A673 (cell line): ENCODE data around the gene HEXIM1. TPM values are rescaled to one million over a fixed set of nuclear protein-coding genes. Genes with fewer than 3 reads are reported as not detected.

ENCODE experiments used
- BruUV-seq: library from RNA; stranded (reverse); fragments of 400-500 nt; replicated peaks from 2 replicates; lab custom pipeline; 2021; lab: Mats Ljungman, UMichigan
- CTCF ChIA-PET: fragments of 300-600 bp; sonication (Branson Sonifier 250); formaldehyde crosslinking; loops from one replicate; lab custom pipeline; 2022; ENCODE audit warnings: antibody characterized with exemption; lab: Charles Lee
- POLR2A ChIA-PET: fragments of 300-600 bp; sonication (Branson Sonifier 250); formaldehyde crosslinking; loops from one replicate; lab custom pipeline; 2022; ENCODE audit warnings: antibody characterized with exemption; ENCODE audit not compliant: low non-redundant PET; lab: Charles Lee
- DNase-seq: peaks from one replicate; pipeline ENCODE4 v3.0.0-alpha.2; 2015; ENCODE audit warnings: low spot score
- H3K27ac ChIP-seq: fragments of 200-600 bp; sonication (generic); 2 replicates; pipeline ENCODE4 v1.5.1; 2016; ENCODE audit warnings: mixed run types, low read depth, mild to moderate bottlenecking, mixed read lengths, antibody characterized with exemption, low read length; ENCODE audit not compliant: poor library complexity, severe bottlenecking
- H3K27me3 ChIP-seq: fragments of 200-600 bp; sonication (generic); replicated peaks from 2 replicates; pipeline ENCODE4 v1.6.1; 2017; ENCODE audit warnings: mixed run types, low read depth, mild to moderate bottlenecking, mixed read lengths, antibody characterized with exemption, low read length; ENCODE audit not compliant: insufficient read depth, poor library complexity
- H3K36me3 ChIP-seq: fragments of 200-600 bp; sonication (generic); 2 replicates; pipeline ENCODE4 v1.6.1; 2016; ENCODE audit warnings: mixed run types, mild to moderate bottlenecking, mixed read lengths, antibody characterized with exemption, low read length; ENCODE audit not compliant: insufficient read depth, poor library complexity, severe bottlenecking
- H3K4me1 ChIP-seq: fragments of 200-600 bp; sonication (generic); 2 replicates; pipeline ENCODE4 v1.6.1; 2017; ENCODE audit warnings: mixed run types, mild to moderate bottlenecking, mixed read lengths, antibody characterized with exemption, low read length; ENCODE audit not compliant: insufficient read depth, poor library complexity, severe bottlenecking
- H3K4me3 ChIP-seq: fragments of 200-600 bp; sonication (generic); 2 replicates; pipeline ENCODE4 v1.5.1; 2016; ENCODE audit warnings: low read depth, mixed run types, mild to moderate bottlenecking, mixed read lengths, low read length; ENCODE audit not compliant: poor library complexity, severe bottlenecking
- H3K9me3 ChIP-seq: fragments of 200-600 bp; sonication (generic); 2 replicates; pipeline ENCODE4 v1.6.1; 2016; ENCODE audit warnings: mixed run types, low read depth, mild to moderate bottlenecking, mixed read lengths, antibody characterized with exemption, low read length; ENCODE audit not compliant: poor library complexity, severe bottlenecking
- CTCF ChIP-seq: fragments of 300-800, 200-600 bp; sonication (generic); conservative IDR thresholded peaks from 2 replicates; pipeline ENCODE4 v1.5.1; 2017; ENCODE audit warnings: low read depth, mild to moderate bottlenecking, antibody characterized with exemption, low read length, moderate library complexity, mixed read lengths
- EZH2 ChIP-seq: fragments of 200-600 bp; sonication (generic); IDR thresholded peaks from 2 replicates; pipeline ENCODE4 v1.6.1; 2017; ENCODE audit warnings: borderline replicate concordance, low read depth, mild to moderate bottlenecking, mixed read lengths, antibody characterized with exemption, low read length; ENCODE audit not compliant: poor library complexity, severe bottlenecking
- intact Hi-C: fragments of 100-400 bp; cut with micrococcal nuclease; formaldehyde crosslinking; loops from one replicate; pipeline ENCODE4 v1.10.0; 2022; ENCODE audit not compliant: unreplicated experiment
- total RNA-seq: library from RNA; stranded (reverse); gene quantifications from 2 replicates; pipeline ENCODE4 v1.2.3, GENCODE V29; 2021

The HEXIM1 gene
- total RNA-seq, 1 experiment from 2014 or later = 21.2 TPM

GRCh38 chr17:45103269-45103795, 44.9 kb upstream of the HEXIM1 start:
- CTCF ChIA-PET = no interaction called here

GRCh38 chr17:45104029-45104428, 44.2 kb upstream of the HEXIM1 start:
- intact Hi-C loops = no loop called here
- Histone ChIP-seq H3K4me1 (no peaks in the 10 kb centered on the region), H3K27ac (no peak overlapping the region), H3K4me3 (no peak overlapping the region), H3K9me3 (no peaks in the 10 kb centered on the region), H3K27me3 (no peaks in the 10 kb centered on the region), H3K36me3 (peaks cover 37% of the 10 kb centered on the region)
- ChIA-PET POLR2A (no interaction called here), CTCF (no interaction called here)
- DNase-seq = no peak
- TF ChIP-seq CTCF = no peak
- no peak for TF ChIP-seq EZH2
- no TSS peak for BruUV-seq

More at GRCh38 chr17:45103269-45103795, 44.9 kb upstream of the HEXIM1 start:
- Histone ChIP-seq H3K27me3 (no peaks in the 10 kb centered on the region), H3K9me3 (no peaks in the 10 kb centered on the region), H3K4me1 (no peaks in the 10 kb centered on the region), H3K27ac (no peak overlapping the region), H3K36me3 (peaks cover 42% of the 10 kb centered on the region), H3K4me3 (no peak overlapping the region)
- TF ChIP-seq EZH2 (no peak), CTCF (no peak)
- no peak for DNase-seq
- POLR2A ChIA-PET = no interaction called here
- no TSS peak for BruUV-seq
- intact Hi-C loops = no loop called here

GRCh38 chr17:45104497-45104896, 43.8 kb upstream of the HEXIM1 start:
- intact Hi-C loops = no loop called here
- no peak for DNase-seq
- ChIA-PET POLR2A (no interaction called here), CTCF (no interaction called here)
- H3K27me3 ChIP-seq = no peaks in the 10 kb centered on the region
- peaks cover 32% of the 10 kb centered on the region for H3K36me3 ChIP-seq
- H3K27ac ChIP-seq = no peak overlapping the region
- no peak overlapping the region for H3K4me3 ChIP-seq
- TF ChIP-seq CTCF (no peak), EZH2 (no peak)
- H3K4me1 ChIP-seq = no peaks in the 10 kb centered on the region
- H3K9me3 ChIP-seq = no peaks in the 10 kb centered on the region
- no TSS peak for BruUV-seq
